ENCODE data around the gene PDP2.

Gene PDP2

GRCh38 chr16:66935314-66936011 lies 55.1 kb downstream of the PDP2 start, which contains the start of gene CES2:
Gene CES2 (plus strand): TSS chr16:66935516. CDS start chr16:66935636, 120 bp downstream.
- no peak for DNase-seq (ENCODE audit: low spot score)

- no peak for DNase-seq (ENCODE audit: low spot score)
Measured at GRCh38 chr16:66936462-66936861, 56.1 kb downstream of the PDP2 start.

- DNase-seq (ENCODE audit: low spot score) = no peak
Measured at GRCh38 chr16:66936889-66937554, 56.7 kb downstream of the PDP2 start.

GRCh38 chr16:66937725-66938337 lies 57.5 kb downstream of the PDP2 start:
- DNase-seq (ENCODE audit: low spot score) = no peak

GRCh38 chr16:66939366-66939765 lies 59.1 kb downstream of the PDP2 start:
- no peak for DNase-seq (ENCODE audit: low spot score)

- DNase-seq (ENCODE audit: low spot score) = no peak
Measured at GRCh38 chr16:66940236-66940635, 59.9 kb downstream of the PDP2 start.

All from germinal center (tissue), 1 donor.